ENCODE results near the gene BEND3.

The BEND3 gene

GRCh38 chr6:107128175-107128574 is 12.9 kb upstream of the BEND3 start:
- H3K4me3 ChIP-seq (ENCODE audit: low read depth, low read length): no peak overlapping the region
- TF ChIP-seq, protein P1, sequence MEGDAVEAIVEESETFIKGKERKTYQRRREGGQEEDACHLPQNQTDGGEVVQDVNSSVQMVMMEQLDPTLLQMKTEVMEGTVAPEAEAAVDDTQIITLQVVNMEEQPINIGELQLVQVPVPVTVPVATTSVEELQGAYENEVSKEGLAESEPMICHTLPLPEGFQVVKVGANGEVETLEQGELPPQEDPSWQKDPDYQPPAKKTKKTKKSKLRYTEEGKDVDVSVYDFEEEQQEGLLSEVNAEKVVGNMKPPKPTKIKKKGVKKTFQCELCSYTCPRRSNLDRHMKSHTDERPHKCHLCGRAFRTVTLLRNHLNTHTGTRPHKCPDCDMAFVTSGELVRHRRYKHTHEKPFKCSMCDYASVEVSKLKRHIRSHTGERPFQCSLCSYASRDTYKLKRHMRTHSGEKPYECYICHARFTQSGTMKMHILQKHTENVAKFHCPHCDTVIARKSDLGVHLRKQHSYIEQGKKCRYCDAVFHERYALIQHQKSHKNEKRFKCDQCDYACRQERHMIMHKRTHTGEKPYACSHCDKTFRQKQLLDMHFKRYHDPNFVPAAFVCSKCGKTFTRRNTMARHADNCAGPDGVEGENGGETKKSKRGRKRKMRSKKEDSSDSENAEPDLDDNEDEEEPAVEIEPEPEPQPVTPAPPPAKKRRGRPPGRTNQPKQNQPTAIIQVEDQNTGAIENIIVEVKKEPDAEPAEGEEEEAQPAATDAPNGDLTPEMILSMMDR (IDR thresholded peaks at IDR 0.05; ENCODE audit: control insufficient read depth, extremely low read depth, insufficient read depth): no peak
- DNase-seq (ENCODE audit: low read depth): no peak

- no peak overlapping the region for H3K4me3 ChIP-seq (ENCODE audit: low read depth, low read length)
- TF ChIP-seq, protein P1 (IDR thresholded peaks at IDR 0.05; ENCODE audit: control insufficient read depth, extremely low read depth, insufficient read depth): no peak
- DNase-seq (ENCODE audit: low read depth): no peak
These were observed 10.5 kb upstream of the BEND3 start for GRCh38 chr6:107125771-107126170.

DNA sequence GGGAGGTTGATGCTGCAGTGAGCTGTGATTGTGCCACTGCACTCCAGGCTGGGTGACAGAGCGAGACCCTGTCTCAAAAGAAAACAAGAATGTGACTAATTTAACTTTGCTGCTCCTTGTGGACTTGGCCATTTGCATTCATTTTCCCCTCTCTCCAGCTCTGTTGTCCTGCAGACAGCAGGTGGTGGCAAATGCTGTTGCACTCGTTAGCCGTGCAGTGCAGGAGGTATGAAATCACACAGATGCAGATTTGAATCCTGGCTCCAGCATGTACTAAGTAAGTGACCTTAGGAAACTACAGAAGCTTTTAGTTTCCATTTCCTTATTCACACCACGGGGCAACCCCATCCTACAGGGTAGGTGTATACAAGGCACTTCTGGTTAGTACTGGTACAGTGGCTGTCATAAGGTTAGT is 9.6 kb upstream of the BEND3 start:
- no peak overlapping the region for H3K4me3 ChIP-seq (ENCODE audit: low read depth, low read length)
- DNase-seq (ENCODE audit: low read depth): no peak
- TF ChIP-seq, protein P1 (IDR thresholded peaks at IDR 0.05; ENCODE audit: control insufficient read depth, extremely low read depth, insufficient read depth): no peak

DNA sequence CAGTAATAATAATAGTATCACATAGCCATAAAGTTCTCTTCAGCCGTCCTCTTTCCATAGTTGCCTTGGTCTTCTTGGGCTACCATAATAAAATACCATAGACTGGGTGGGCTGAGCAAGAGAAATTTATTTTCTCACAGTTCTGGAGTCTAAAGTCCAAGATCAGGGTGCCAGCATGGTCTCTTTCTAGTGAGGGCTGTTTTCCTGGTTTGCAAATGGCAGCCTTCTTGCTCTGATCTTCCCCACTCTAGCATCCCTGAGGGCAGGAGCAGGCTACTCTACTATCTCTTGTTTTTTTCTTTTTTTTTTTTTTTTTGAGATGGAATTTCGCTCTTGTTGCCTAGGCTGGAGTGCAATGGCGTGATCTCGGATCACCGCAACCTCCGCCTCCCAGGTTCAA is 8.2 kb upstream of the BEND3 start:
- DNase-seq (ENCODE audit: low read depth): no peak
- H3K4me3 ChIP-seq (ENCODE audit: low read depth, low read length): no peak overlapping the region
- TF ChIP-seq, protein P1 (IDR thresholded peaks at IDR 0.05; ENCODE audit: control insufficient read depth, extremely low read depth, insufficient read depth): no peak

DNA sequence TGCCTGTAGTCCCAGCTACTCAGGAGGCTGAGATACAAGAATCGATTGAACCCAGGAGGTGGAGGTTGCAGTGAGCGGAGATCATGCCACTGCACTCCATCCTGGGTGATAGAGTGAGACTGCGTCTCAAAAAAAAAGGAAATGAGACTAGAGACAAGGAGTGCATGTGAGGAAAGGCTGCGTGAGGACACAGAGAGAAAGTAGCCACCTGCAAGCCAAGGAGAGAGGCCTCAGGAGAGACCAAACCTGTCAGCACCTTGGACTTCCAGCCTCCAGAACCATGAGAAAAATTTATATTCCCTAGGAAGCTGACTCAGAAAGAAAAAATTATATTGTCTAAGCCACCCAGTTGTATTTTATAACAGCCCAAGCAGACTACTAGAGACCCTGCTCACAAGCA is 7.4 kb upstream of the BEND3 start:
- H3K4me3 ChIP-seq (ENCODE audit: low read depth, low read length): no peak overlapping the region
- no peak for DNase-seq (ENCODE audit: low read depth)
- TF ChIP-seq, protein P1 (IDR thresholded peaks at IDR 0.05; ENCODE audit: control insufficient read depth, extremely low read depth, insufficient read depth): no peak

GRCh38 chr6:107121964-107122495 is 6.7 kb upstream of the BEND3 start:
- no peak overlapping the region for H3K4me3 ChIP-seq (ENCODE audit: low read depth, low read length)
- DNase-seq (ENCODE audit: low read depth): no peak
- TF ChIP-seq, protein P1 (IDR thresholded peaks at IDR 0.05; ENCODE audit: control insufficient read depth, extremely low read depth, insufficient read depth): no peak

GRCh38 chr6:107121266-107121665 is 6.0 kb upstream of the BEND3 start:
- H3K4me3 ChIP-seq (ENCODE audit: low read depth, low read length): no peak overlapping the region
- no peak for DNase-seq (ENCODE audit: low read depth)
- TF ChIP-seq, protein P1 (IDR thresholded peaks at IDR 0.05; ENCODE audit: control insufficient read depth, extremely low read depth, insufficient read depth): no peak
